HEK293 (cell line): Measurements from ENCODE around the gene ELOVL1.

Experiments used
- CTCF ChIP-seq: fragments of 450-650 bp; formaldehyde crosslinking; IDR thresholded peaks from 2 replicates; pipeline ENCODE4 v1.5.1; 2016; ENCODE audit warnings: missing biosample characterization, missing genetic modification characterization
- GLIS1 ChIP-seq: fragments of 450-650 bp; formaldehyde crosslinking; IDR thresholded peaks from 2 replicates; pipeline ENCODE4 v1.5.1; 2016; ENCODE audit warnings: missing biosample characterization, missing genetic modification characterization
- INSM2 ChIP-seq: fragments of 450-650 bp; formaldehyde crosslinking; IDR thresholded peaks from 2 replicates; pipeline ENCODE4 v1.5.1; 2016; ENCODE audit warnings: missing biosample characterization, missing genetic modification characterization
- KLF8 ChIP-seq: fragments of 450-650 bp; formaldehyde crosslinking; IDR thresholded peaks from 2 replicates; pipeline ENCODE4 v1.5.1; 2016; ENCODE audit warnings: missing biosample characterization, missing genetic modification characterization
- KLF9 ChIP-seq: fragments of 450-650 bp; formaldehyde crosslinking; IDR thresholded peaks from 2 replicates; pipeline ENCODE4 v1.5.1; 2016; ENCODE audit warnings: missing biosample characterization, missing genetic modification characterization, low read depth
- MZF1 ChIP-seq: fragments of 450-650 bp; formaldehyde crosslinking; IDR thresholded peaks from 2 replicates; pipeline ENCODE4 v1.5.1; 2017; ENCODE audit warnings: missing biosample characterization, missing genetic modification characterization, borderline replicate concordance
- PRDM4 ChIP-seq: fragments of 450-650 bp; formaldehyde crosslinking; IDR thresholded peaks from 2 replicates; pipeline ENCODE4 v1.5.1; 2017; ENCODE audit warnings: missing biosample characterization, missing genetic modification characterization
- SALL2 ChIP-seq: fragments of 450-650 bp; formaldehyde crosslinking; IDR thresholded peaks from 2 replicates; pipeline ENCODE4 v1.5.0; 2017; ENCODE audit warnings: missing biosample characterization, mild to moderate bottlenecking, missing genetic modification characterization, borderline replicate concordance
- SETDB1 ChIP-seq: IDR thresholded peaks from one replicate; pipeline ENCODE4 v1.6.1; 2017; ENCODE audit warnings: mild to moderate bottlenecking, low read length, moderate library complexity, mixed read lengths; ENCODE audit not compliant: insufficient read length
- ZBTB17 ChIP-seq: fragments of 450-650 bp; formaldehyde crosslinking; IDR thresholded peaks from 2 replicates; pipeline ENCODE4 v1.5.1; 2016; ENCODE audit warnings: missing biosample characterization, missing genetic modification characterization
- ZBTB20 ChIP-seq: fragments of 450-650 bp; formaldehyde crosslinking; IDR thresholded peaks from 2 replicates; pipeline ENCODE4 v1.5.1; 2016; ENCODE audit warnings: missing biosample characterization, missing genetic modification characterization
- ZBTB48 ChIP-seq: fragments of 450-650 bp; formaldehyde crosslinking; IDR thresholded peaks from 2 replicates; pipeline ENCODE4 v1.5.1; 2016; ENCODE audit warnings: missing biosample characterization, missing genetic modification characterization
- ZBTB7A ChIP-seq: fragments of 450-650 bp; formaldehyde crosslinking; IDR thresholded peaks from 2 replicates; pipeline ENCODE4 v1.5.1; 2016; ENCODE audit warnings: low read depth, missing biosample characterization, missing genetic modification characterization
- ZNF112 ChIP-seq: fragments of 450-650 bp; formaldehyde crosslinking; IDR thresholded peaks from 2 replicates; pipeline ENCODE4 v1.5.0; 2017; ENCODE audit warnings: missing biosample characterization, missing genetic modification characterization
- ZNF157 ChIP-seq: fragments of 450-650 bp; formaldehyde crosslinking; IDR thresholded peaks from 2 replicates; pipeline ENCODE4 v1.5.1; 2016; ENCODE audit warnings: missing biosample characterization, missing genetic modification characterization
- ZNF16 ChIP-seq: fragments of 450-650 bp; formaldehyde crosslinking; IDR thresholded peaks from 2 replicates; pipeline ENCODE4 v1.5.1; 2016; ENCODE audit warnings: low read depth, missing biosample characterization, missing genetic modification characterization
- ZNF214 ChIP-seq: fragments of 450-650 bp; formaldehyde crosslinking; IDR thresholded peaks from 2 replicates; pipeline ENCODE4 v1.5.1; 2017; ENCODE audit warnings: missing biosample characterization, mild to moderate bottlenecking, missing genetic modification characterization, borderline replicate concordance
- ZNF223 ChIP-seq: fragments of 450-650 bp; formaldehyde crosslinking; IDR thresholded peaks from 2 replicates; pipeline ENCODE4 v1.5.1; 2016; ENCODE audit warnings: missing biosample characterization, missing genetic modification characterization
- ZNF24 ChIP-seq: fragments of 450-650 bp; formaldehyde crosslinking; IDR thresholded peaks from 2 replicates; pipeline ENCODE4 v1.5.1; 2016; ENCODE audit warnings: missing biosample characterization, missing genetic modification characterization
- ZNF248 ChIP-seq: fragments of 450-650 bp; formaldehyde crosslinking; IDR thresholded peaks from 2 replicates; pipeline ENCODE4 v1.5.1; 2017; ENCODE audit warnings: missing biosample characterization, missing genetic modification characterization
- ZNF266 ChIP-seq: fragments of 450-650 bp; formaldehyde crosslinking; IDR thresholded peaks from 2 replicates; pipeline ENCODE4 v1.5.1; 2016; ENCODE audit warnings: missing biosample characterization, missing genetic modification characterization, low read depth
- ZNF274 ChIP-seq, 2 experiments: fragments of 200-500 bp in 1 of 2; fragments of 450-650 bp in 1 of 2; sonication (Bioruptor generic) in 1 of 2; formaldehyde crosslinking in 1 of 2; IDR thresholded peaks; 2 replicates each; pipeline versions ENCODE4 v1.5.1 to v1.6.1; 2014 to 2016; ENCODE audit warnings: borderline replicate concordance in 1 of 2, inconsistent platforms in 1 of 2, low read length in 1 of 2, missing biosample characterization in 1 of 2, missing genetic modification characterization in 1 of 2
- ZNF302 ChIP-seq: fragments of 450-650 bp; formaldehyde crosslinking; IDR thresholded peaks from 2 replicates; pipeline ENCODE4 v1.5.1; 2016; ENCODE audit warnings: missing biosample characterization, missing genetic modification characterization, low read depth
- ZNF324 ChIP-seq: fragments of 450-650 bp; formaldehyde crosslinking; IDR thresholded peaks from 2 replicates; pipeline ENCODE4 v1.5.1; 2016; ENCODE audit warnings: missing biosample characterization, missing genetic modification characterization
- ZNF350 ChIP-seq: fragments of 450-650 bp; formaldehyde crosslinking; IDR thresholded peaks from 2 replicates; pipeline ENCODE4 v1.5.0; 2017; ENCODE audit warnings: missing biosample characterization, mild to moderate bottlenecking, missing genetic modification characterization
- ZNF48 ChIP-seq: fragments of 450-650 bp; formaldehyde crosslinking; IDR thresholded peaks from 2 replicates; pipeline ENCODE4 v1.5.1; 2016; ENCODE audit warnings: missing biosample characterization, missing genetic modification characterization
- ZNF501 ChIP-seq: fragments of 450-650 bp; formaldehyde crosslinking; IDR thresholded peaks from 2 replicates; pipeline ENCODE4 v1.5.1; 2016; ENCODE audit warnings: missing biosample characterization, missing genetic modification characterization
- ZNF585B ChIP-seq: fragments of 450-650 bp; formaldehyde crosslinking; IDR thresholded peaks from 2 replicates; pipeline ENCODE4 v1.5.1; 2016; ENCODE audit warnings: missing biosample characterization, missing genetic modification characterization
- ZNF701 ChIP-seq: fragments of 450-650 bp; formaldehyde crosslinking; IDR thresholded peaks from 2 replicates; pipeline ENCODE4 v1.5.1; 2016; ENCODE audit warnings: missing biosample characterization, missing genetic modification characterization
- ZNF707 ChIP-seq: fragments of 450-650 bp; formaldehyde crosslinking; IDR thresholded peaks from 2 replicates; pipeline ENCODE4 v1.5.1; 2016; ENCODE audit warnings: missing biosample characterization, missing genetic modification characterization
- ZNF777 ChIP-seq: fragments of 450-650 bp; formaldehyde crosslinking; IDR thresholded peaks from 2 replicates; pipeline ENCODE4 v1.5.1; 2017; ENCODE audit warnings: missing biosample characterization, missing genetic modification characterization, borderline replicate concordance
- ZNF791 ChIP-seq: fragments of 450-650 bp; formaldehyde crosslinking; IDR thresholded peaks from 2 replicates; pipeline ENCODE4 v1.5.1; 2016; ENCODE audit warnings: missing biosample characterization, missing genetic modification characterization
- ZNF830 ChIP-seq: fragments of 450-650 bp; IDR thresholded peaks from 2 replicates; pipeline ENCODE4 v1.5.0; 2018; ENCODE audit warnings: missing biosample characterization, missing genetic modification characterization, low read depth, mild to moderate bottlenecking, moderate library complexity
- ZNF843 ChIP-seq: fragments of 450-650 bp; formaldehyde crosslinking; IDR thresholded peaks from 2 replicates; pipeline ENCODE4 v1.5.1; 2016; ENCODE audit warnings: missing biosample characterization, missing genetic modification characterization
- ZSCAN23 ChIP-seq: fragments of 450-650 bp; formaldehyde crosslinking; IDR thresholded peaks from 2 replicates; pipeline ENCODE4 v1.5.1; 2016; ENCODE audit warnings: missing biosample characterization, missing genetic modification characterization
- ZSCAN5A ChIP-seq: fragments of 450-650 bp; formaldehyde crosslinking; IDR thresholded peaks from 2 replicates; pipeline ENCODE4 v1.5.1; 2016; ENCODE audit warnings: missing biosample characterization, missing genetic modification characterization

ELOVL1 gene

GRCh38 chr1:43396059-43396458, 28.2 kb upstream of the ELOVL1 start (continued):
- TF ChIP-seq ZNF112 (tag by site-specific recombination), result no peak
- TF ChIP-seq ZNF24 (tag by site-specific recombination), result no peak
- TF ChIP-seq KLF9 (tag by site-specific recombination), result no peak
- no peak for TF ChIP-seq ZNF157 (tag by site-specific recombination)
- 0 out of 2 replicates have a peak, but pooled peaks have one; percentile 58 for TF ChIP-seq ZNF501 (tag by site-specific recombination)
- no peak for TF ChIP-seq ZNF274 (IDR thresholded peaks at IDR 0.05; ENCODE audit: low read length)
- no peak for TF ChIP-seq ZNF274 (tag by site-specific recombination; IDR thresholded peaks at IDR 0.05; ENCODE audit: borderline replicate concordance)
- TF ChIP-seq ZNF585B (tag by site-specific recombination), result no peak
- TF ChIP-seq ZNF223, result no peak
- no peak for TF ChIP-seq ZNF791
- no peak for TF ChIP-seq ZNF266 (tag by site-specific recombination)
- TF ChIP-seq INSM2 (tag by site-specific recombination), result 0 out of 2 replicates have a peak, but pooled peaks have one; percentile 40
- no peak for TF ChIP-seq ZNF302 (tag by site-specific recombination)
- no peak; the same call in 1 of the 2 replicates for TF ChIP-seq KLF8 (tag by site-specific recombination)
- TF ChIP-seq ZNF830, result no peak
- peak; percentile 76; the same call in 1 of the 2 replicates for TF ChIP-seq MZF1
- no peak for TF ChIP-seq ZSCAN23 (tag by site-specific recombination)
- TF ChIP-seq ZNF16, result no peak
- no peak for TF ChIP-seq ZBTB7A (tag by site-specific recombination)
- TF ChIP-seq ZBTB17 (tag by site-specific recombination), result no peak
- no peak for TF ChIP-seq ZNF324 (tag by site-specific recombination)
- TF ChIP-seq ZSCAN5A (tag by site-specific recombination), result no peak
- TF ChIP-seq ZNF707 (tag by site-specific recombination), result no peak
- TF ChIP-seq ZNF214 (tag by site-specific recombination), result no peak
- TF ChIP-seq ZNF248, result no peak
- peak; percentile 94 for TF ChIP-seq GLIS1
- peak; percentile 94 for TF ChIP-seq ZNF843 (tag by site-specific recombination)
- TF ChIP-seq ZBTB20, result 0 out of 2 replicates have a peak, but pooled peaks have one; percentile 16
- TF ChIP-seq ZNF48 (tag by site-specific recombination), result no peak
- TF ChIP-seq CTCF, result no peak
- TF ChIP-seq PRDM4 (tag by site-specific recombination), result peak; percentile 96
- no peak for TF ChIP-seq ZBTB48 (tag by site-specific recombination)
- no peak for TF ChIP-seq SETDB1
- no peak for TF ChIP-seq ZNF701 (tag by site-specific recombination)
- TF ChIP-seq ZNF777 (tag by site-specific recombination), result no peak
- TF ChIP-seq ZNF350 (tag by site-specific recombination), result no peak
- TF ChIP-seq SALL2 (tag by site-specific recombination), result no peak
